ENCODE results near the gene NR1I3. TPM values are rescaled to one million over a fixed set of nuclear protein-coding genes. Genes with fewer than 3 reads are reported as not detected.

NR1I3 gene
- total and polyA plus RNA-seq, 2 donors from 2014 or later: 19.6 TPM; not detected in 1

DNA sequence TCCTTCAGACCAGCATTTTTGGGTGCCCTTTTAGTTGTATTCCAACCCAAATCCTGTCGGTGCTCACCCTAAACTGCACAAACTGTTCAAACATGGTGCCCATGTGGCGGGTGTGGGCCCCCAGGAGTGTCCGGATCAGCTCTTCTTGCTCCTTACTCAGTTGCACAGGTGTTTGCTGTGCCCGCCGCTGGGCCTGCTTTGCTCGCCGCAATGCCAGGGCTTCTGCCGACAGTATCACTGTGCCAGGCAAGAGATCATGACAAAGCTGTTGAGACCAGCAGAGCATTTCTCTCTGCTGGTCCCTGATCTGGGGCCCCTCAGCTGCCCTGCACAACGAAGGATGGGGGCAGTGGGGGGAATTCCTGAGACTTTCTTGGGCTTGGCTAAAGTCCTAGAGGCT lies 4.9 kb downstream of the NR1I3 start:
- no peak for TF ChIP-seq CTCF (IDR thresholded peaks at IDR 0.05; ENCODE audit: borderline replicate concordance, extremely low read depth, insufficient read depth)
- Histone ChIP-seq H3K9ac (ENCODE audit: low read length in 3 of 3) (no peak overlapping the region), H3K9me3 (ENCODE audit: control insufficient read depth in 2 of 3, insufficient read depth in 1 of 3, low read length in 3 of 3) (no peaks in the 10 kb centered on the region), H3K4me3 (ENCODE audit: low read length in 3 of 3) (no peak overlapping the region), H3K27me3 (ENCODE audit: control insufficient read depth, insufficient read depth, low read length) (no peaks in the 10 kb centered on the region), H3K27ac (ENCODE audit: low read depth in 2 of 2, low read length in 2 of 2) (no peak overlapping the region), H3K36me3 (ENCODE audit: control insufficient read depth in 2 of 3, insufficient read depth in 3 of 3, low read length in 3 of 3) (peaks cover 3 to 15% (median 13%) of the 10 kb centered on the region in 3 donors), H3K4me1 (ENCODE audit: control insufficient read depth in 2 of 3, insufficient read depth in 2 of 3, low read depth in 1 of 3, low read length in 3 of 3) (peaks cover 0 to 3% (median 0%) of the 10 kb centered on the region in 3 donors)
- DNase-seq: no peak
- intact Hi-C loops (cut with DNase I): no loop called here
- FAIRE-seq: no peak

DNA sequence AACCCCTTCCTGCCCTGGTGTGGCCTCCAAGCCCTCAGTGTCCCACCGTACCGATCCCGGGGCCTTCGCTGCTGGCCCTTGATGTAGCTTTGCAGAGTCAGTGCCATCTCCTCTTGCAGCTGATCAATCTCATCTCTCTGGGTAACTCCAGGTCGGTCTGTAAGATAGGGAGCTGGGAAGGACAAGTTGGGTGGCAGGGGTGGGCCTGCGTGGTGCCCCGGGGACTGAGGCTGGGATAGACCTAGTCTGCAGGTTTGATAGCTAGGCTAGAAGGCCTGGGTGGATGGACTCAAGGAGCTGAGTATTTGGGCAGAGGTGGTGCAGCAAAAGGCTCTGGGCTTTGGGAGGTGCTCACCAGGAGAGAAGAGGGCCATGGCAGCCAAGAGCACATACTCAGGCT lies 7.2 kb downstream of the NR1I3 start:
- Histone ChIP-seq H3K9ac (ENCODE audit: low read length in 3 of 3) (no peak overlapping the region), H3K27me3 (ENCODE audit: control insufficient read depth, insufficient read depth, low read length) (no peaks in the 10 kb centered on the region), H3K4me3 (ENCODE audit: low read length in 3 of 3) (no peak overlapping the region), H3K36me3 (ENCODE audit: control insufficient read depth in 2 of 3, insufficient read depth in 3 of 3, low read length in 3 of 3) (peaks cover 3 to 15% (median 13%) of the 10 kb centered on the region in 3 donors), H3K4me1 (ENCODE audit: control insufficient read depth in 2 of 3, insufficient read depth in 2 of 3, low read depth in 1 of 3, low read length in 3 of 3) (peaks cover 0 to 13% (median 8%) of the 10 kb centered on the region in 3 donors), H3K9me3 (ENCODE audit: control insufficient read depth in 2 of 3, insufficient read depth in 1 of 3, low read length in 3 of 3) (no peaks in the 10 kb centered on the region), H3K27ac (ENCODE audit: low read depth in 2 of 2, low read length in 2 of 2) (no peak overlapping the region)
- TF ChIP-seq CTCF (IDR thresholded peaks at IDR 0.05; ENCODE audit: borderline replicate concordance, extremely low read depth, insufficient read depth): no peak
- intact Hi-C loops (cut with DNase I): no loop called here
- no peak for FAIRE-seq
- no peak for DNase-seq

- H3K27ac ChIP-seq (ENCODE audit: low read depth in 2 of 2, low read length in 2 of 2): no peak overlapping the region
- peaks cover 2 to 17% (median 8%) of the 10 kb centered on the region in 3 donors for H3K4me1 ChIP-seq (ENCODE audit: control insufficient read depth in 2 of 3, insufficient read depth in 2 of 3, low read depth in 1 of 3, low read length in 3 of 3)
- no peak overlapping the region for H3K4me3 ChIP-seq (ENCODE audit: low read length in 3 of 3)
- peaks cover 3 to 15% (median 13%) of the 10 kb centered on the region in 3 donors for H3K36me3 ChIP-seq (ENCODE audit: control insufficient read depth in 2 of 3, insufficient read depth in 3 of 3, low read length in 3 of 3)
- no peak for FAIRE-seq
- H3K27me3 ChIP-seq (ENCODE audit: control insufficient read depth, insufficient read depth, low read length): no peaks in the 10 kb centered on the region
- TF ChIP-seq CTCF (IDR thresholded peaks at IDR 0.05; ENCODE audit: borderline replicate concordance, extremely low read depth, insufficient read depth): no peak
- intact Hi-C loops (cut with DNase I): no loop called here
- no peaks in the 10 kb centered on the region for H3K9me3 ChIP-seq (ENCODE audit: control insufficient read depth in 2 of 3, insufficient read depth in 1 of 3, low read length in 3 of 3)
- no peak overlapping the region for H3K9ac ChIP-seq (ENCODE audit: low read length in 3 of 3)
- DNase-seq: no peak
Measured at GRCh38 chr1:161229896-161230295, 8.1 kb downstream of the NR1I3 start.

GRCh38 chr1:161228032-161228431 lies 10.0 kb downstream of the NR1I3 start:
- FAIRE-seq (no peak), DNase-seq (no peak)
- Histone ChIP-seq H3K9me3 (ENCODE audit: control insufficient read depth in 2 of 3, insufficient read depth in 1 of 3, low read length in 3 of 3) (no peaks in the 10 kb centered on the region), H3K27ac (ENCODE audit: low read depth in 2 of 2, low read length in 2 of 2) (no peak overlapping the region), H3K36me3 (ENCODE audit: control insufficient read depth in 2 of 3, insufficient read depth in 3 of 3, low read length in 3 of 3) (peaks cover 3 to 15% (median 13%) of the 10 kb centered on the region in 3 donors), H3K27me3 (ENCODE audit: control insufficient read depth, insufficient read depth, low read length) (no peaks in the 10 kb centered on the region), H3K4me3 (ENCODE audit: low read length in 3 of 3) (no peak overlapping the region), H3K4me1 (ENCODE audit: control insufficient read depth in 2 of 3, insufficient read depth in 2 of 3, low read depth in 1 of 3, low read length in 3 of 3) (peaks cover 2 to 17% (median 8%) of the 10 kb centered on the region in 3 donors), H3K9ac (ENCODE audit: low read length in 3 of 3) (no peak overlapping the region)
- intact Hi-C loops (cut with DNase I): no loop called here
- no peak for TF ChIP-seq CTCF (IDR thresholded peaks at IDR 0.05; ENCODE audit: borderline replicate concordance, extremely low read depth, insufficient read depth)
